HG02938 (cell line): ENCODE measurements around the gene PACRGL.

ENCODE experiments used
- ATAC-seq: cut with Tn5 transposase; IDR thresholded peaks from one replicate; pipeline ENCODE4 v1.9.1; 2021; ENCODE audit warnings: mild to moderate bottlenecking, moderate library complexity; ENCODE audit not compliant: unreplicated experiment

PACRGL gene

DNA sequence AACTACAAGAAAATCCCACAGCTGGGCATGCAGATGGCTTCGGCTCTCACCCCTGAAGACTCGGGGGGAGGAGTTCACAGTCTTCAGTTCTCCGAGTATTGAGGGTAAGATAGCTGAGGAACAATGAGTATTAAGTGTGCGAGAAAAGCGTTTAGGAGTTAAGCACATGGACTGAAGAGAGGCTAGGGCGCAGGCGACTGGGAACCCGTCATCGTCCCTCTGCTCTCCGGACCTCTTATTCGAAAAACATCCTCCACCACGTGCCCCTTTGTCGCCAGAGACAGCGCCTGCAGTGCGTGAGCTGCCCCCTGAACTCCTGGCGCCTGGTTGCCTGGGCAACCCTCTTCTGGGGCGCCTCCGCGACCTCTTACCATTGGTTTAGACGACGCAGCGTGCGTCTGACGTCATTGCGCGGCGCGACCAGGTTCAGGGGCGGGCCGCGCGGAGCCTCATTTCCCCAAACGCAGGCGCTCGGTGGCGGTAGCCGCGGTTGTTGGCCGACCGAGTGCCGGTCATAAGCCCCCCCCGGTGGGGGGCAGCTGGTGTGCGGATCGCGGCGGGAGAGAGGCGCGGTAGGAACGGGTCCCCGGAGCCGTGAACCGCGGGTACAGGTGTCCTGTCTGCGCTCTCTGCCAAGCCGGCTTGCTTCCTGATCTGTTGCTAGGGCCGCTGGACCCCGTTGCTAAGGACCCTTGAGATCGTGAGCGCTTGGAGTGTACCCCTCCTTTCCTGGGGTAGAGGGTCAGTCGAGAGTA, at the start of gene PACRGL:
Gene PACRGL (plus strand): TSS at position 452 of the 755 bp plus-strand sequence. CDS start 4,024 bp downstream, outside the sequence.
- ATAC-seq = peak; percentile 99

DNA sequence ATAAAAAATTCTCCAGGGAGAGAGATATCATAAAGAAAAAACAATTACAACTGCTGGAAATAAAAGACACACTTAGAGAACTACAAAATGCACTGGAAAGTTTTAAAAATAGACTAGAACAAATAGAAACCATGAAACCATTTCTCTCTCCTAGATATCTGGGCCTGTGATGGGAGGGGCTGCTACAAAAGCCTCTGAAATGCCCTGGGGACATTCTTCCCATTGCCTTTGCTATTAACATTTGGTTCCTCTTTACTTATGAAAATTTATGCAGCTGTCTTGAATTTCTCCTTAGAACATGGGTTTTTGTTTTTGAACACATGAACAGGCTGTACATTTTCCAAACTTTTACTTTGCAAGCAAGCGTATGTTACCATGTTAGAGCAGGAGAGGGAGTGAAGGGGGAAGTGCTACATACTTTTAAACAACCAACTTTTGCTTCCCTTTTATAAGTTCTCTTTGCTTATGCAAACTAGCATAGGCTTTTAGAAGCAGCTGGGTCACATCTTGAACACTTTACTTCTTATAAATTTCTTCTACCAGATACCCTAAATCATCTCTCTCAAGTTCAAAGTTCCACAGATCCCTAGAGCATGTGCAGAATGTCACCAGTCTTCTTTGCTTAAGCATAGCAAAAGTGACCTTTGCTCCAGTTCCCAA, 47.9 kb upstream of the PACRGL start:
- no peak for ATAC-seq

DNA sequence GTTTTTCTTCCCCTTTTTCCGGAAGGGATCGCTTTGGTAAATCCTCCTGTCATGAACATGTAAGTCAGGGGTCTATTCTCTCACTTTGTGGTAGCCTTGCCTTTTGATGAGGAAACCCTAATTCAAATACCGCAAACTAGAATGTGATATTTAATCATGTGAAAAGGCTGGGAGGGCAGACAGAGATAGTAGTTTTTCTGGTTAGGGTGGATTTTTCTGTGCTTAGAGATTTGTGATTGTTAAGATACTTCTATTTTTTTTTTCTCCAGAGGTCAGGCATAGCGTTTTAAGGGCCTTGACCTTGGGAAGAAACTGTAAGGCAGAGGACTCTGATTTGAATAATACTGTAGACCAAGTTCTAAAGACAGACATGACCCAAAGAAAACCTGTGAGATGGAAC, 41.8 kb upstream of the PACRGL start:
- no peak for ATAC-seq

DNA sequence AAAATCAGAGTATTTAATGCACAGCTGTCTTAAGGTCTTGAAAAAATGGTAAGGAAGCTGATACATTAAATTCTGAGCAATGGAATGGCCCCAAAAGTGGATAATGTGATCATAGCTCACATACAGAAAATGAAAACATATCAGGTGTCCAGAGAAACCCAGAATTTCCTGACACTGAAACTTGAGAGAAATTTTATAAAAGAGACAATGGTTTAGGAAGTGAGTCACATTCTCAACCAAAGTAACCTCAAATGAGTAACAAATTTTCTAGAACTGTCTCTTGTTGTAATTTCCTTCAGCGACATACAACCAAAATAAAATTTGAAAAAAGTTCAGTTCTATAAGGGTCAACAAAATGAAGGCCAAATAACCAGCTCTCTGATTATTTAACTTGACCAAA, 37.4 kb upstream of the PACRGL start:
- no peak for ATAC-seq

DNA sequence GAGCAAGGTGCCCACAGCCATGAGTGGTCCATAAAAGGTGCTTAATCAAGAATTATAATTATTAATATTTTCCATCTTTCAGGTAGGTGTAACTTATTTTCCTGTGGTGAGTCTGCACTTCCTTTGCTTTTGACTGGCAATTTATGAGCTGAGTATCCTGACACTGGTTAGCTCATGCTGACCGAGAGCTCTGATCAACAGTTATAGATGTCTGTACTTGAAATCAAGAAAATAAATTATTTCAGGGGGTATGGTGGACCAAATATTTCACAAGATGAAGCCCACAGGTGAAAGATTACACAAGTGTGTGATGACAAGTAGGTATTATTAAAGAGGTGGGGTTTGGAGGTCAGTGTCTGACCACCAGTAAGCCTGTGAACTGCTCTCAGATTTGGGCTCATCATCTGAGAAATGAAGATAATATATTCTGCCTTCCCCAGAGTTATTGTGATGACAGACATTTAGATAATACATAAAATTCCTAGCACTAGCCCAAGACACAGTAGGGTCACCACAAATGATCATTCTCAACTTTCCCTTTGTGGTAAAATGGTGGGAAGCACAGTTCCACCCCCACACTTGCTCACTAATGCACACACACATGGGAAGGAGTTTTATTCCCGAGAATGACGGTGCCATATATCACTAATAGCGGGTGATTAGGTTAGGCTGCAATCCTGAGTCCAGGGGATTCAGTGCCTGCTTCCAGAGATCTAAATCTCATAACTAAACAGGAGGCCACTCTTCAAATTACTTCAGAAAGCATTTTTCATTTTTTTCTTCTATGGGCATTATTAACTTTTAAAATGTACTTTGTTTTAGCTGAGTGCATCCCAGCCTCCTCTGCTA, 34.0 kb upstream of the PACRGL start:
- ATAC-seq = no peak

DNA sequence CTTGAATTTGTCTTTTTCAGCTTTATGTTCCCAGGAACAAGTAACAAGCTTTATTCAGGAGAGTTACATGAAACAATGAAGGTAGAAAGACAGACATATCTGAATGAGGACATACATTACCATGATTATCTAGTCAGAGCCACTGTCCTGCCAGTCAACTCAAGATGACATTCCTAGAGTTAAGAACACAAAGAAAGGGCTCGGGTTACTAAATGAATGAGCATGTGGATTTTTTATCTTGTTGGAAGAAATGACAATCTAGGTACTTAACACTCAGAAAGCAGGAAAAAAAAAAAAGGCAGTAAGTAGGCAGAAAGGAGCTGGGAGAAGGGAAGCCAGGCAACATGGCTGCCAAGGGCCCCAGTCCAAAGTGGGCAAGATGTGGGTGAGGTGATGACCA, 28.0 kb upstream of the PACRGL start:
- no peak for ATAC-seq

DNA sequence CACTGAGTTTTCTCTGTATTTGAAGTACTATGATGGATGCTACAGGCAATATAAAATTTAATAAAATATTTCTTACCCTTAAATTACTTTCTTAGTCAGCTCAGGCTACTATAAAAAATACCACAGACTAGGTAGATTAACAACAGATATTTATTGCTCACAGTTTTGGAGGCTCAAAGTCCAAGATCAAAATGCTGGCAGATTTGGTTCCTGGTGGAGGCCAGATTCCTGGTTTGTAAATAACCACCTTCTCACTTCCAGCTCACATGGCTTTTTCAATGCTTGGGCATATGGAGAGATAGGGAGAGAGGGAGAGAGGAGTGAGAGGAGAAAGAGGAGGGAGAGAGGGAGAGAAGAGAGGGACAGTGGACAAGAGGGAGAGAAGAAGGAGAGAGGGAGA, 24.5 kb upstream of the PACRGL start:
- ATAC-seq = no peak

DNA sequence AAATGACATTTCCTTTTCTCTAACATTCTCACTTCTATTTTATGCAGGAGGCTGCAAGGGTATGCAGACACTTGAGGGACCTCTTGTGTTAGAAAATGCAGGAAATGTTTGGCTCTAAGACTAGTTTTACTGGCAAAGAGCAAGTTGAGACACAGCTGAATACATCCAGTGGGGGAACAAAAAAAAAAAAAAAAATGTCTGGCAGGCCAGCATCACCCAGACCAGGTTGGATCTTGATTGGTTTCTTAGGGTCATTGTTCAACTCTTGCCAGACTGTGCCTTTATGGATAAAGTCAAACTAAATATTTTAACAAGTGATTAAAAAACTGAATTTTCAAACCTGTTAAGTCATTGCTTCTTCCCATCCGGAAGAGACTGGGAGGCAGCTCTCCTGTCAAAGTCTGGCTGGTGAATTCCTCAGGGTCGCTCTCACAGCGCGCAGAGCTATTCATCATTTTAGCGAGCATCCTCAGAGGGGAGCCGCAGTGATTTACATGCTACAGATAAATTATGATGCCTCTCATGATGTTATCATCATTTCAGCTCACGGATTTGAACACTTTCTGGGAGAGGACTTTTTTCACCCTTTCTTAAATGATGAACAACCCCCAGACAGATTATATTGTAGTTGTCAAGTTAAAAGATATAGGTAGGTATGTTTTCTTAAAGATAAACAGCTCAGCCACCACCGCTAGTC, 23.6 kb upstream of the PACRGL start:
- no peak for ATAC-seq

DNA sequence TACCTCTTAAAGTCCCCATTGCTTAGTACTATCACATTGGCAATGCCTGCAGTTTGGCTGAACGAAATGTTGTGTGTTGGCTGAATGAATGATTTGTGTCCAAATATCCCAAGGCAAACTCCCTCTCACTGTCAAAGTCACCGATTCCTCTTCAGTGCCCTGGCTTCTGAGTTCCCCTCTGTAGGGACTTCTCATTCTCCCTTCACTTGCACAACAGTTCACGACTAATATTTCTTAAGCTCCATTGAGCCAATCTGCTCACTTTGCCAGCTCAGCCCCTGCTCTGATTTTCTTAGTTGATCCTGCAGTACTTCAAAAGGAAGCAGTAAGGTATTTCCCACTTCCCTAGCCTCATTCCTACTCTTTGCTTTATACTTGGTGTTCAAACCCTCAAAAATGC, 21.9 kb upstream of the PACRGL start:
- ATAC-seq = no peak

DNA sequence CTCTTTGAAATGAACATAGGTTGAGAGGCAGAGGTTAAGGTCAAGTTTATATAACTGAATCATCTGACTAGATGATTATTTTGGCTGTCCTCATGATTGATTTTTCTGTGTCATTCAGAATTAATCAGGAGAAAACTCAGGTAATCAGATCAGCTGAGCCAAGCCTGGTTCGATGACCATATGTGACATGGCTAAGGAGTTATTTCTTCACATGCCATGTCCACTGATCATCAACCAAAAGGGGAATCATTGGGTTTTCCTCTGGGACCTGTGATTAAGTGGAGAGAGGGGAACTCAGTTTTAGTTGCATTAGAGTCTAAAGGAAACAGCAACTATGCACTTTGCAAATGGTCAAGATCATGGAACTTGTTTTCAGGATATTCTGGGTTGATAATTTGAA, 20.3 kb upstream of the PACRGL start:
- no peak for ATAC-seq

DNA sequence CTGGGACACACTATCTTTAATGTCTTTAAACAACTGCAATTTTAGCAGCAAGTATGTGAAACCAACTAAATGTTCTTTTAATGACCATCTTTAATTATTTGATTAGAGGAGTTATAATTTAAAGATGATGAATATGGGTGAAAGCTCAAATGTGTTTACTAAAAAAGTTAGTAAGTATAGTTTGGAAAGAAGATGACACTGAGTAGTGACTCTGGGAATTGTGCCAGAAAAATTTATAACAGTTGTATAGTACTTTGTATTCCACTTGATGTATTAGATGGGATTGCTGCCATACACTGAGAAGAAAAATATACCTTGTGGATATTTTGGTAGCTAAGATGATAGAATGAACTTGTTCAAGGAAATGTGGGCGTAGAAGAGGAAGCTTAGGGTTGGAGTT, 19.5 kb upstream of the PACRGL start:
- ATAC-seq = no peak

DNA sequence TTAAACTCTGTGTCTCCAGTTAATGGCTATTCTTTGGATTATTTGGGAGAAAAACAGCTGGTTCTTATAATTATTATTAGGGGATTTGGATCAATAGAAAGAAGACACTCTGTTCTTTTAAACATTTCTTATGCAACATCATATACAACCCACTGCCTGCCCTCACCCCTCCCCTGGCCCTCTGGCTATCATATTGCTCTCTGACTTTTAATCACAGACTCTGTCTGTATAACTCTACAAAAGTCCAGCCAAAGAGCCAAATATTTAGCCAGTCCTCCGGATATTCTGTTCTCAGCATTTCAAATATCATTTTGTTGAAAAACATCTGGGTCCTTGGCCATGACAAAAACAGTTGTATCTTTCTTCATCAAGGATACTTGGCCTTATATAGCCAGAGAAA, 19.0 kb upstream of the PACRGL start:
- ATAC-seq = no peak

DNA sequence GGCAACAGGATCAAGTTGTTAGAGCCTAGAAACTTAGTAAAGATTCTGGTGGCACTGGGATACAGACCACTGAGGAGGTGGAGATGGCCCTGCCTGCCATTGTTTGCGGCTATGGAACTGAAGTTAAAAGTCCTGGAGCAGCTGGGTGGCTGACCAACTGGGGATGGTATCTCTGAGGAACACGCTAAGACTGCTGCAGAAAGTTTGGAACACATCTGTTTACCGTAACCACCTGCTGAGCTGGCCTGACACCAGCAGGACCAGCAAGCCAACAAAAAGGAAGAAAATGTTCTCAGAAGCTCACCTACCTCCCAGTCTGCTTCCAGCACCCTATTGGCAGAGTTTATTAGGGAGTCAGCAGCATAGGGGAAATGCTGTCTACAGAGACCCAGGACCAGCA, 17.4 kb upstream of the PACRGL start:
- ATAC-seq = no peak

DNA sequence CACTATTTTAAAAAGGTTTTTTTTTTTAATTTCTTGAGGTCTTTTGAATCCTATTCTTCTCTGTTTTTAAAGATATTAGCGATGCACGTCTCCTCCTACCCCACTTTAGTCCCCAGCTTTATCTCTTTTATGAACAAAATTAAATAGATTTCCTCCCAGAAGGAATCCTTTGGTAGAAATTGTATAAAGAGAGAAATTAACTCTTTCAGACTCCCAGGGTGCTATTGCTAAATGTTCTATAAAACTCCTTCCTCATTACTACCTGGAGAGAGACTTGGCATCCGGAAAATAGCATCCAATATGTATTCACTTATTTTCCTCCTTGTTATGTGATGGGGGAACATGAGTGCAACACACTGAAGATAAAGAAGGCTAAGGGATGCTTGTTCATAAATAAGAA, 16.5 kb upstream of the PACRGL start:
- ATAC-seq = no peak

DNA sequence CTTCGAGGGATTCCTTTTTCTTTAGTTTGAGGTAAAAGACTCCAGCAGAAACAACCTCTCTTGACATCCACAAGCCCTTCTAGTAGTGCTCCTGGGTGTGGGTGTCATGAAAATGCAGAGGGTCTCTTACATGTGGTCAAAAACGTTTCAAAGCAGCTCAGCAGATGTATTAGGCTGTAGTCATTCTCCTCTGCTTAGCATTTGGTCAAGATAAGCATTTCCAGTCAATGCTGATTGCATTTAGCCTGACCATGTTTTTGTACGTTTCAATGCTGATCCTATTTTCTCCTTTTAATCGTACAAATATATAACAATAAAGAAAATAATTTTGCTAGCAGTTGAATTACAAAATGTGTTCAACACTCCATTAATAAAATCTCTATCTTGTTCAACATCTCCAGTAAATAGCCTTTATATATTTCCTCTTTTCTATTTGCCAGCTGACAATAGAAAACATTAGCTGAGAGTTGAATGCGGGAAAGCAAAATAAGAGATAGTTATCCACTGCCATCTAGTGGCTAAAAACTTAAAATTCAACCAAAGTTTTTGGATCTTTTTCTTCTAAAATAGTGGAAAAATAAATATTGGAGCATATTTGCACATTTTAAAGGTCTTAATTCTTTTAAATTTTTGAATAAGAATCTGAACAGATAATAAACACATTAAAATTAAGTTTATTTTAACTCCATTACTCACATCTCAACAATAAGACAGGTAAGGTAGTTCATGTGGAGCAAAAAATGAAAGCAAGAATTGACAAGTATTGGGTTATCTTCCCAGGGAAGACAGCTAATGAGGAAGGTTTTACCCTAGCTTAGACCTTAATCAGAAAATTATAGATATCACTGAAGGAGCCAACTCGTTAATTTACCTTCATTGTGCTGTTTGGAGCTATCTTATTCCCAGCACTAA, 15.2 kb upstream of the PACRGL start:
- no peak for ATAC-seq

DNA sequence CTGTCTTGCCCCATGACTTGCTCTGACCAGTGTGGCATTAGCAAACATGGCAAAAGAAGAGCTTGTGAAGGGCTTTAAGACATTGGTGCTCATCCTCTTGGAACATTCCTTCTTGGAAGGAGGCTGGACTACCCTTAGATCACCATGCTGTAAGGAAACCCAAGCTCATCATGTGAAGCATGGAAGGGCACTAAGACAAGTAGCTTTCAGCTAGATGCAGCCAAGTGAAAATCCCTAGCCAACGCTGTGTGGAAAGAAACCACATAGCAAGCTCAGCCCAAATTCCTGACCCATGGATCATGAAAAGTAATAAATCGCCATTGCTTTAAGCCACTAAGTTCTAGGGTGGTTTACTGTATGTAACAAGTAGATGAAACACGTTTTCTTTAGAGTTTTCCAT, 12.4 kb upstream of the PACRGL start:
- no peak for ATAC-seq

DNA sequence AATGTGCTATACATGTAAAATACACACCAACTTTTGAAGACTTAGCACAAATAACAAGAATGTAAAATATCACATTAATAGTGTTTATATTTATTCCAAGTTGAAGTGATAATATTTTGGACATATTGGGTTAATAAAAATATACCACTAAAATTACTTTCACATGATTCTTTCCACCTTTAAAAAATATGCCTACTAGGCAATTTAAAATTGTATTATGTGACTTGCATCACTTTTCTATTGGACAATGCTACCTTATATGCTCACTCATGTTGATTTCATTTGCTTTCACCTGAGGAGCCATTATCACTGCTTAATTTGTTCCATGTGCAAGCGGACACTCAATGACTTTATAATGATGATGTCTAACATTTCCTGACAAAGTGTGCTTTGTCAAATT, 3.4 kb upstream of the PACRGL start:
- ATAC-seq = no peak

DNA sequence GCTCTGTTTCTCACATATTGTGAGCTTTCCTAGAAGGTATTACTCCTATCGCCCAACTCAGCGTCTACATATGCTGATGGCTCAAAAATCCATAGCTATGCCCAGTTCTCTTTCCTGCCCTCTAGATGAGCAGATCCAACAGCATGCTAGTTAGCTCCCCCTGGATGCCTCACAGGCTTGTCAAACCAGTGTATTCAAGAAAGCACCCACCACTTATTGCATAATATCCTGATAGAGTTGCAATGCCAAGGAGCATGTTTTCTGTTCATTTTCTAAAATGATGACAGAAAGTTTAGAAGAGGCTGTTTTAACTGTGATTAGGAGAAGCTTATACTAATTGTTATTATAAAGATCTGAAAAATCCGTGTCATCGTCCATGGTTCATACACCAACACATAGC, 1.9 kb upstream of the PACRGL start:
- no peak for ATAC-seq

DNA sequence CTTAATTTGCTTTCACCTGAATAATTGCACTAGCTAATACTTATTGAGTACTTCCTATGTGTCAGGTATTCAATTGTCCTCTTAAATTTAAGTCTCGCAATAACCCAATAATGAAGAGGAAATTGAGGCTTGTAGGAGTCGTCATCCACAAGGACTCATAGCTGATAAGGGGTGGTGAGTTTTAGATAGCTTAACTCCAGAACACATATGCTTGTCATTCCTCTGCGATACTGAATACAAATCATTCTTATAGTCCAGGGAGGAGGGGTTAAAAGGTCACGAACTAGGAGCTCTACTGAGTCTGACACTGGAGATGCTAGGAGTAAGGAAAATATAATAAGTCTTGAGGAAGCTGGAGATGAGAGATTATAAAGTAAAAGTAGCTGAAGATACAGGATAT, 1.4 kb upstream of the PACRGL start:
- no peak for ATAC-seq

DNA sequence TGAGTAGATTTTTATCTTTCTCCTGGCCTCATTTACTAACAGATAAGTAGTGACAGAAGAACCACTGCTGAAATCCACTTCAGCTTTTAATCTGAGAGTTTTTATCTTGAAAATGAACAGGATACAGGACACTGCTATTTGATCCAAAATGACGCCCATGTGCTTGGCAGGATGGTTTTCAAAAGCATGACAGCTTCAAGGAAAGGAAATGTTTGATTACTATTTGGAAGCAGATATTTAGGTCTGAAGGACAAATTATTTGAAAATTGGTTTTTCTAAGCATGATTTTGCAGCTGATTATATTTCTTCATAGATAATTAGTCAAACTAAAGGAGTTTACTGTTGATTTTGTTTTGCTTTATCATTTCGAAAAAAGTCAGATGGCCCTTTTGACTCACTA, 11.1 kb downstream of the PACRGL start:
- no peak for ATAC-seq
